SJSA1 (cell line): ENCODE measurements around the gene POLRMT. TPM values are rescaled to one million over a fixed set of nuclear protein-coding genes. Genes with fewer than 3 reads are reported as not detected.
A peak's percentile ranks its signal among the peaks of the same experiment; 100 is the strongest.
"Not testable (repeated sequence)": the region's sequence is repeated elsewhere in the genome, so short reads cannot be mapped to it uniquely, and the experiment has no call there.

Experiments
- DNase-seq, 2 experiments: peaks; one replicate each; pipeline ENCODE4 v3.0.0-alpha.2; 2015 to 2020; ENCODE audit warnings: low spot score in 2 of 2, low read depth in 1 of 2
- H3K27ac ChIP-seq: fragments of 250-450 bp; sonication (Bioruptor Pico); 2 replicates; pipeline ENCODE4 v1.5.1; 2020; ENCODE audit warnings: mild to moderate bottlenecking, moderate library complexity
- H3K27me3 ChIP-seq: fragments of 250-450 bp; sonication (Bioruptor Pico); replicated peaks from 2 replicates; pipeline ENCODE4 v1.5.1; 2020; ENCODE audit warnings: mild to moderate bottlenecking, moderate library complexity
- H3K36me3 ChIP-seq: fragments of 250-450 bp; sonication (Bioruptor Pico); 2 replicates; pipeline ENCODE4 v1.5.1; 2020; ENCODE audit warnings: mild to moderate bottlenecking
- H3K4me1 ChIP-seq: fragments of 250-450 bp; sonication (Bioruptor Pico); replicated peaks from 2 replicates; pipeline ENCODE4 v1.6.1; 2021; ENCODE audit warnings: mild to moderate bottlenecking
- H3K4me3 ChIP-seq: fragments of 250-450 bp; sonication (Bioruptor Pico); 2 replicates; pipeline ENCODE4 v1.5.1; 2020; ENCODE audit warnings: mild to moderate bottlenecking
- H3K9me3 ChIP-seq: fragments of 250-450 bp; sonication (Bioruptor Pico); replicated peaks from 2 replicates; pipeline ENCODE4 v1.5.1; 2020; ENCODE audit warnings: mild to moderate bottlenecking
- total RNA-seq: library from RNA; depleted of rRNA; stranded (reverse); fragments of >200 nt; shearing (Covaris generic); gene quantifications from 2 replicates; pipeline ENCODE4 v1.2.3, GENCODE V29; 2014

Gene POLRMT
- total RNA-seq, 1 experiment from 2014 or later: 44.2 TPM

DNA sequence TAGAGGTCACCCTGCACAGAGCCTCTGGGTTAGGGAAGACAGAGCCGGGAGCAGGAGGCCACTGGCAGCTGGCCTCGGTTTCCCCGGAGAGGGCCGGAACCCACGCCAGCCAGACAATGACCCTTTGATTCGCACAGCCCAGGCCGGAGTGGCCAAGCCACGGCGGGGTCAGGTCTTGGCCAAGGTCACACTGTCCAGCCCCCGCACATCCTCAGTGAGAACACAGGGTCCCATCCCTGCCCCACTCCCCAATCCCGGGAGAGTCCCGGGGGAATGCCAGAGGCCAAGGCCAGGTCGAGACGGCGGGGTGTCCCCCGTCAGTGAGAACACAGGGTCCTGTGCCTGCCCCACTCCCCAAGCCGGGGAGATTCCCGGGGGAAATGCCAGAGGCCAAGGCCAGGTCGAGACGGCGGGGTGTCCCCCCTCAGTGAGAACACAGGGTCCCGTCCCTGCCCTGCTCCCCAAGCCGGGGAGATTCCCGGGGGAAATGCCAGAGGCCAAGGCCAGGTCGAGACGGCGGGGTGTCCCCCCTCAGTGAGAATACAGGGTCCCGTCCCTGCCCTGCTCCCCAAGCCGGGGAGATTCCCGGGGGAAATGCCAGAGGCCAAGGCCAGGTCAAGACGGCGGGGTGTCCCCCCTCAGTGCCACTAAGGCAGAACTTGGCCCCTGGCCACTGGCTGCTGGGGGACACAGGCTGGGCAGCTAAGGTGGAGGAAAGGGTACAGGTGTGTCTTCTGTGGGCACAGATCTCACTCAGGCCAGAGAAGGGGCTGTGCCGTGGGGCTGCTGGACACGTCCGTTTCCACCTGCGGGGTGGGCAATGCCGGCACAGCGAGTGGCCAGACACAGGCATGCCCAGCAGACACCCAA, 41.2 kb upstream of the POLRMT start:
- Histone ChIP-seq H3K27me3 (no peaks in the 10 kb centered on the region), H3K4me1 (peaks cover 37% of the 10 kb centered on the region), H3K9me3 (no peaks in the 10 kb centered on the region), H3K27ac (no peak overlapping the region), H3K4me3 (no peak overlapping the region), H3K36me3 (peaks cover 33% of the 10 kb centered on the region)
- DNase-seq: no peak

DNA sequence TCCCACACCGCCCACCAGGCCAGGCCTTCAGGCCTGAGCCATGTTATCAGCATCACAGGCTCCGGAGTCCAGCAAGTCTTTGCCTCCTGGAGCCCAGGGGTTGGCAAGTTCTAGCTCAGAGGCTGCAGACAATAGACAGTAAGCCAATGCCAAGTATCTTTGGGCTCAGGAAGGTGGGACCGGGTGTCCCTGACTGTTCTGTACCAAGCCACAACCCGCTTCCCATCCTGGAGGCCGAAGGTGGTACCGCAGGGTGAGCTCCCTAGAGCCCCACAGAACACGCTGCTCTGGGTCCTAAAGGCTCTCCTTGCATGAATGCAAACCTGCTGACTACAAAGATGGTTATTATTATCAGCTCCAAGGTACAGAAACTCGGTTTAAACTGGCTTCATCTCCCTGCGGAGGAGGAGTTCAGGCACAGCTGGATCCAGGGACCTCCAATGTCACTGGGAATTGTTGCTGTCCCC, 37.3 kb upstream of the POLRMT start:
- no peak overlapping the region for H3K4me3 ChIP-seq
- peaks cover 7% of the 10 kb centered on the region for H3K4me1 ChIP-seq
- DNase-seq: no peak
- no peaks in the 10 kb centered on the region for H3K27me3 ChIP-seq
- no peak overlapping the region for H3K27ac ChIP-seq
- peaks cover 12% of the 10 kb centered on the region for H3K36me3 ChIP-seq
- H3K9me3 ChIP-seq: no peaks in the 10 kb centered on the region

DNA sequence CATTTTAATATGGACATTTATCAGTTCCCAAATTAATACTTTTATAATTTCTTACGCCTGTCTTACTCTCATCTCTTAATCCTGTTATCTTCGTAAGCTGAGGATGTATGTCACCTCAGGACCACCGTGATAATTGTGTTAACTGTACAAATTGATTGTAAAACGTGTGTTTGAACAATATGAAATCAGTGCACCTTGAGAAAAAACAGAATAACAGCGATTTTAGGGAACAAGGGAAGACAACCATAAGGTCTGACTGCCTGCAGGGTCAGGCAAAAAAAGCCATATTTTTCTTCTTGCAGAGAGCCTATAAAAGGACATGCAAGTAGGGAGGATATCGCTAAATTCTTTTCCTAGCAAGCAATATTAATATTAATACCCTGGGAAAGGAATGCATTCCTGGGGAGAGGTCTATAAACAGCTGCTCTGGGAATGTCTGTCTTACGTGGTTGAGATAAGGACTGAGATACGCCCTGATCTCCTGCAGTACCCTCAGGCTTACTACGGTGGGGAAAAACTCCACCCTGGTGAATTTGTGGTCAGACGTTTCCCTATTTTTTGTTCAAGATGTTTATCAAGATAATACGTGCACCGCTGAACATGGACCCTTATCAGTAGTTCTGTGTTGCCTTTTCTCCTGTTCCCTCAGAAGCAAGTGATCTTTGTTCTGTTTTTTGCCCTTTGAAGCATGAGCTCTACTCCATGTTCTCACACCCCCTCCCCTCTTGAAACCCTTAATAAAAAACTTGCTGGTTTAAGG, 35.5 kb upstream of the POLRMT start:
- H3K4me3 ChIP-seq, H3K9me3 ChIP-seq, H3K27ac ChIP-seq, DNase-seq, H3K27me3 ChIP-seq, H3K36me3 ChIP-seq: not testable (repeated sequence)
- peaks cover 12% of the 10 kb centered on the region for H3K4me1 ChIP-seq

DNA sequence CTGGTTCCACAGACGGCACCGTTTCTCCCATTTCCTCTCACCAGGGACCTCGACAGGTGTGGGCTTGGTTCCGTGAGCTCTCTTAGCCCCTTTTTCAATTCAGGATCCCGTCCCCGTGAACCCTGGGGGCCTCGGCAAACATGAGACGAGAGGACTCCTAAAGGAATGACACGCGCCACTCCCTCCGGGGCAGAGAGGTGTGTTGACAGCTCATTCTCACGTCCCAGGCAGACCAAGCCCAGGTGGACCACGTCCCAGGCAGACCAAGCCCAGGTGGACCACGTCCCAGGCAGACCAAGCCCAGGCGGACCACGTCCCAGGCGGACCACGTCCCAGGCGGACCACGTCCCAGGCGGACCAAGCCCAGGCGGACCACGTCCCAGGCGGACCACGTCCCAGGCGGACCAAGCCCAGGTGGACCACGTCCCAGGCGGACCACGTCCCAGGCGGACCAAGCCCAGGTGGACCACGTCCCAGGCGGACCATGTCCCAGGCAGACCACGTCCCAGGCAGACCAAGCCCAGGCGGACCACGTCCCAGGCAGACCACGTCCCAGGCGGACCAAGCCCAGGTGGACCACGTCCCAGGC, 33.7 kb upstream of the POLRMT start:
- DNase-seq: not testable (repeated sequence)
- H3K36me3 ChIP-seq: peaks cover 14% of the 10 kb centered on the region

DNA sequence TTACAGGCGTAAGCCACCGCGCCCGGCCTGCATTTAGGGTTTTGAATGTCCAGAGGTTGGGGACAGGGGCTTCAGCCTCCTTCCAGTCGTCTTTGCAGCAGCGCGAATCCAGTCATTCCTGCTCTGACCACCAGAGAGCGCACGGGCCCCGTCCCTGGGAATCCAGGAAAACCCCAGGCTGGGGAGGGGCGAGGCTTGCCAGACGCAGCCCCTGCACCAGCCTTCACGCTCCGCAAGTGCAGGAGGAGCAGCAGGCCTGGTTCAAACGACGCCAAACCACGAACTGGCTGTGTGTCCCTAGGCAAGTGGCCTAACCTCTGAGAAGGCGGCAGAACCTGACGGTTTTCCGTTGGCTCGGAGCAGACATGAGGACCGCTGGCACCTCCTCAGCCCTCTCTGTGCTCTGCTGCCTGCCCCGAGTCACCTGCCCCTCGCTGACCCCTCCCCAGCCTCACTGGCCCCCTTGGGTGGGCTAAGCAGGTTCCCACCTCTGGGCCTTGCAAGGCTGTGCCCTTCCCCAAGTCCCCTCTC, 31.6 kb upstream of the POLRMT start:
- Histone ChIP-seq H3K4me1 (peaks cover 31% of the 10 kb centered on the region), H3K27ac (no peak overlapping the region), H3K36me3 (peaks cover 28% of the 10 kb centered on the region), H3K4me3 (no peak overlapping the region), H3K27me3 (no peaks in the 10 kb centered on the region), H3K9me3 (peaks cover 3% of the 10 kb centered on the region; the same call in 1 of the 2 replicates)
- DNase-seq: peak; percentile 79 to 89

More for the DNA sequence above, 33.7 kb upstream of the POLRMT start:
- H3K27ac ChIP-seq, H3K9me3 ChIP-seq, H3K27me3 ChIP-seq, H3K4me3 ChIP-seq: not testable (repeated sequence)
- H3K4me1 ChIP-seq: peaks cover 18% of the 10 kb centered on the region

DNA sequence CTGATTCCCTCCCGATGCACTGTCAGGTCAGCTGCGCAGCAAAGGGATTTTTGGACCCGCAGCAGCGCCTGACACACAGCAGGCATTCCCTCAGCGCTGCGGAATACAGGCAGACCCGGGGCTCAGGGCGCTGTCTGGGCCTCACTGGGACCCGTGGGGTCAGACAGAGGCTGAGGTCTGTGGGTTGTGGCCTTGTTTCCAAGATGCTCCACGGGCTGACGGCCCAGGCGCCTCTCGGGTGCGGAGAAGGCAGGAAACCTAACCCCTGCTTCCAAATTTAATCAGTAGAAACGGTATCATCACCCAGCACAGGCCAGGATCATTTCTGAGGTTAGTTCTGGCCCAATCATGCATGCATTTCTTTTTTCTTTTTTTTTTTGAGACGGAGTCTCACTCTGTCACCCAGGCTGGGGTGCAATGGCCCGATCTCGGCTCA, 30.4 kb upstream of the POLRMT start:
- Histone ChIP-seq H3K36me3 (peaks cover 38% of the 10 kb centered on the region), H3K27me3 (no peaks in the 10 kb centered on the region), H3K27ac (peak overlapping the region; percentile 53), H3K4me3 (peak overlapping the region; percentile 100), H3K4me1 (peaks cover 31% of the 10 kb centered on the region), H3K9me3 (peaks cover 3% of the 10 kb centered on the region; the same call in 1 of the 2 replicates)
- no peak for DNase-seq

DNA sequence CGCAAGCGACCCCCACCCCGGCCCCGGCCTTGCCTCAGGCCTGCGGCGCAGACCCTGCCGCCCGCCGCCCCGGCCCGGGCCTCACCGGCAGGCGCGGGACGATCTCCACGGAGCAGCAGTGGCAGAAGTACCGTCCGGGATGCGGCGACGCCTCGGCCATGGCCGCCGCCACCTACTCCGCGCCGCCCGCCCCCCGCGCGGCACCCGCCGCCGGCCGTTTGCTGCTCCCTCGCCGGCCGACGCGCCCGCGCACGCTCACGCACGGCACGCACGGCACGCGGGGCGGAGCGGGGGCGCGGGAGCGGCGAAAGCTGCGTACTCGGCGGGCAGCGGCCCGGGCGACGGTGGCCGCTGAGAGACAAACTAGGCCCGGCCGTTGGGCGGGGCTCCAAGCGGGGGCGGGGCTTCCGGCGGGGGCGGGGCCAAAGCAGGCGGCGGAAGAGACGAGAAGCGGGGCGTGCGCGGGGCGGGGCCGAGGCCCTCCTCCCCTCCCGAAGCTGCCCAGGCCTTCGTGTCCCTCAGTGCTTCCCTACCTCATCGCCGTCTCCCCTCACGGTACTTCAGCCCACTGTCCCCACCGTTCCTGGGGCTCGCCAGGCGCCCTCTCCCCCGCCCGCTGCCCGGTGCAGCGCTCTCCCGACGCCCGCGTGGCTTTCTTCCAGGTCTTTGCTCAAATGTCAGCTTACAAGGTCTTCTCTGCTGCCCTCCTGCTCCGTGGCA, 29.8 kb upstream of the POLRMT start, which contains the start of gene RNF126:
TSS of gene RNF126 (minus strand) at position 253 of the 720 bp plus-strand sequence. CDS start at position 160, 93 bp downstream.
- peak within 1 kb of the TSS; percentile 100 for H3K4me3 ChIP-seq
- peak within 1 kb of the TSS; percentile 81 for H3K27ac ChIP-seq
- peak; percentile 83 to 91 for DNase-seq
- peaks cover 44% of the 10 kb centered on the region for H3K36me3 ChIP-seq
- peaks cover 31% of the 10 kb centered on the region for H3K4me1 ChIP-seq
- H3K27me3 ChIP-seq: no peaks in the 10 kb centered on the region
- peaks cover 3% of the 10 kb centered on the region; the same call in 1 of the 2 replicates for H3K9me3 ChIP-seq

DNA sequence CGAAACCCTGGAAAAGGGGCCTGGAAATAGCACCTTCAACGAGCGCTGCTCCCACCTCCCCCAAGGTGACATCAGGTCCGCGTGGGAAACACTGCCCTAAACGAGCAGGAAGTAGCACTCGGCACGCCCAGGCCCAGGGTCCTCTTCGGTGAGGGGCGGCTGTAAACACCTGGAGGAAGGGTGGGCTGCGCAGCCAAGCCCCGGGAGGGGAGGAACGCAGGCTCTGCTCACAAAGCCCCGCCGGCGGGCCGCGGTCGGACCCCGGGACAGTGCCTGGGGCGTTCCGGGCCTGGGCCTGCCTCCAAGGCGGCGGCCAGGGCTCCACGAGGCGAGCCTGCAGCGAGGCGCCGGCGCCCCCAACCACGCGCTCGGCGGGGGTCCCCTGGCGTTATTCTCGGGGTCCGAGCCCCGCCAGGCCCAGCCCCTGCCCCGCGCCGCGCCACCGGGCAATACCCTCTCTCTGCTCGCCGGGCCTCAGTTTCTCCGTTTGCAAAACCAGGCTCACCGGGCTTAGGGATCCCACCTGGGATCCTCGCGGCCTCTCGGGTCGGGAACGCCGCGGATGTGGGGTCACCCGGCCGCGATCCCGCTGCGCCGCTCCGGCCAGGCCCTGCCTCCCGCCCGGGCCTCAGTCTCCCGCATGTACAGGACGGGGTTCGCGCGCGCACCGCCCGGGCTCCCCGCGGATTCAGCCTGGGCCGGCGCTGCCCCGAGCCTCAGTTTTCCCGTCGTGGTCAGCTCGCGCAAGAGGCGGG, 29.0 kb upstream of the POLRMT start:
- DNase-seq: peak in 1 of 2 experiments; percentile 47
- Histone ChIP-seq H3K9me3 (peaks cover 3% of the 10 kb centered on the region; the same call in 1 of the 2 replicates), H3K27me3 (no peaks in the 10 kb centered on the region)

DNA sequence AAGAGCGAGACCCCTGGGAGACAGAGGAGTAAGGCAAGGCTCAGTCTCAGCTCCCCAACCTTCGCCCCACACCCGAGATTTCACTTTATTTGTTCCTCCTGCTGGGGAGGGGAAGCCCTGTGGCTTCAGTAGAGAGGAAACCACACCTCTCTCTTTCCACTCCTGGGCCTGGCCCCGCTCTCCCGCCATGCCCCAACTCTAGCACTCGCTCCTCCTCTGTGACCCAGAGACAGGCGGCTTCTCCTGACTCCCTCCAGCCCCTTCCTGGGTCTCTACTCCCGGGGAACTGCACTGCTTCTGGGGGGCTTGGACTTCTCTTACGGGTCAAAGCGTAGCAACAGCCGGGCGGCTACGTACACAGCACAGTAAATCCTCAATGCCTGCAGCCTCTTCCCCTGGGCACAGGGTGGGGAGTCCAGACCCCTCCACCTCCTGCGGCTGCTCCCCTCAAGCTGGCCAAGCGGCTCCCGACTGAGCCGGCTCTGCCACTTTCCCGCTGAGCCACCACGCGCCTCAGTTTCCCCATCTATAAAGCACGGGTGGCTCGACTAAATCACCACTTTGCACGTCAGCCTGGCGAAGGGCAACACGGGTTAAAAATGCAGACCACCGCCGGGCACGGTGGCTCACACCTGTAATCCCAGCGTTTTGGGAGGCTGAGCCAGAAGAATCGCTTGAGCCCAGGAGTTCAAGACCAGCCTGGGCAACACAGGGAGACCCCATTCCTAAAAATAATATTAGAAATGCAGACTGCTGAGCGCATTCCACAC, 28.3 kb upstream of the POLRMT start:
- Histone ChIP-seq H3K9me3 (peaks cover 3% of the 10 kb centered on the region; the same call in 1 of the 2 replicates), H3K4me1 (peaks cover 31% of the 10 kb centered on the region), H3K27ac (peak overlapping the region; percentile 81), H3K36me3 (peaks cover 56% of the 10 kb centered on the region), H3K27me3 (no peaks in the 10 kb centered on the region), H3K4me3 (peak overlapping the region; percentile 100)
- DNase-seq: no peak

More for the DNA sequence above, 29.0 kb upstream of the POLRMT start:
- Histone ChIP-seq H3K4me1 (peaks cover 31% of the 10 kb centered on the region), H3K27ac (peak overlapping the region; percentile 81), H3K36me3 (peaks cover 49% of the 10 kb centered on the region), H3K4me3 (peak overlapping the region; percentile 100)

DNA sequence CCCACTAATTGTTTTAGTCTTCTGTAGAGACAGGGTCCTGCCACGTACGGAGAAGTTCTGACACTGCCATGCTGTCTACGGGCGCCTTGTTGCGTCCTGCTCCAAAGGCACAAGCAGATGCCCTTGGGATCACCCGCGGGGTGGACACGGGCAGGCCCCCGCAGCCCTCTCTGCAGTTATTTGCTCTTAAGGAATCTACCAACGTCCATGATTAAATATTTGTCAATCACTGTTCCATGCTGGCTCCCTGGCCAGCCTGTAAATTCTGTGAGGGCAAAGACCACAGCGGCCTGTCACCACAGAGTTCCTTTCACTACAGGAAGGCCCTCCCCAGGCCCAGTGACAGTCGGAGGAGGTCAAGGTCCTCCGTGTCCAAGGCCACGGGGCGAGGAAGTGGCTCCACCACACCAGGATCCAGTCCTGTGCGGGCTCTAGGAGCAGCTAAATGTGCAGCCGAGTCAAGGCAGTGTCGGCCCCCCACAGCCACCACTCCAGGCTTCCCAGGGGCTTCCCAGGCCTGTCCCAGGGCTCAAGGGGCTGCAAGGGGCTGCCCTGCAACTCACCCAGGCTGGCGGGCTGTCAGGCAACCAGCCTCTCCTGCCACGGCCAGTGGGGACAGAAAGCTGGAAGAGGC, 27.6 kb upstream of the POLRMT start:
- no peak overlapping the region for H3K27ac ChIP-seq
- no peaks in the 10 kb centered on the region for H3K27me3 ChIP-seq
- peaks cover 3% of the 10 kb centered on the region; the same call in 1 of the 2 replicates for H3K9me3 ChIP-seq
- H3K4me3 ChIP-seq: peak overlapping the region; percentile 100
- peaks cover 59% of the 10 kb centered on the region for H3K36me3 ChIP-seq
- peaks cover 31% of the 10 kb centered on the region for H3K4me1 ChIP-seq
- DNase-seq: no peak
